TTC549 (cell line): ENCODE measurements around the gene SDE2.
"Not testable (repeated sequence)": the region's sequence is repeated elsewhere in the genome, so short reads cannot be mapped to it uniquely, and the experiment has no call there.

Experiments used
- FAIRE-seq: peaks from 2 replicates; lab custom pipeline; 2012; peaks lifted over from hg19 to GRCh38; lab: Jason Lieb, UNC

The SDE2 gene

GRCh38 chr1:225941942-225942222, 57.3 kb downstream of the SDE2 start:
- no peak for FAIRE-seq

DNA sequence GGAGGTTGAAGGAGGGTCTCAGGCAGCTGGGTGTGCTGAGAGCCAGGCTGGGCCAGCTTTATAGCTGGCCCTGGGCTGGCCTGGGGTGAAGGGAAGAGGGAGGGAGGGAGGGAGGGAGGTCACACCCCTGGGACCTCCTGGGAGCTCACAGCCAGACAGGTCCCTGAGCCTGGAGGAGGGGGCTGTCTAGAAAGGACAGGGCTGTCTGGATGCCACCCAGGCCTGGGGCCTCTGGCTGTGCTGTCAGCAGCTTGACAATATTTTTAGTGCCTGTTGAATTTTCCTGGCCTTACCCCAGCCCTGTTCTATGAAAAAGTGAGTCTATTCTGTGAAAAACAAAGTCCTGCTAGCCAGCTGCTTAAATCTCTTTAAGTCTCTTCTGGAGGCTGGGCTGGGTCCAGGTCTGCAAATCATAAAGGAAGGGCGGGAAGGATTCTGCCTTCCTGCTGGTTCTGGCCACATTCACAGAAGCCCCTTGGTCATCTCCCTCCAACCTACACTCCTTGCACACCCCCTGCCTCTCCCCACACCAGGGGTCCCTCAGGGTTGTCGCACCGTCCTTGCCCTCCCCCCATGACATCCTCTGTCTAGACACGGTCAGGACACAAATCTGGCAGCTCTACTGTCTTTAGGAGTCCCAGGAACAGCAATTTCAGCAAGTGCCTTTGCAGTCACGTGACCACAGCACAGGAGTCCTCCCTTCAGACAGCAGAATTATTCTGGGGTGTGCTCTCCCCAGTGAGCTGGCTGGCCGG, 57.8 kb downstream of the SDE2 start, which contains the start of gene LEFTY2:
LEFTY2 (minus strand) TSS at position 34 of the 755 bp plus-strand sequence. CDS start 80 bp downstream, outside the sequence.
- FAIRE-seq, result no peak

GRCh38 chr1:225940385-225941151, 58.6 kb downstream of the SDE2 start:
- FAIRE-seq, result no peak

- not testable (repeated sequence) for FAIRE-seq
Measured at GRCh38 chr1:225939939-225940310, 59.2 kb downstream of the SDE2 start.

GRCh38 chr1:225939097-225939938, 59.8 kb downstream of the SDE2 start:
- not testable (repeated sequence) for FAIRE-seq

- FAIRE-seq, result no peak
Measured at GRCh38 chr1:225937048-225937968, 61.8 kb downstream of the SDE2 start.

GRCh38 chr1:225936523-225936922, 62.6 kb downstream of the SDE2 start:
- FAIRE-seq, result no peak

DNA sequence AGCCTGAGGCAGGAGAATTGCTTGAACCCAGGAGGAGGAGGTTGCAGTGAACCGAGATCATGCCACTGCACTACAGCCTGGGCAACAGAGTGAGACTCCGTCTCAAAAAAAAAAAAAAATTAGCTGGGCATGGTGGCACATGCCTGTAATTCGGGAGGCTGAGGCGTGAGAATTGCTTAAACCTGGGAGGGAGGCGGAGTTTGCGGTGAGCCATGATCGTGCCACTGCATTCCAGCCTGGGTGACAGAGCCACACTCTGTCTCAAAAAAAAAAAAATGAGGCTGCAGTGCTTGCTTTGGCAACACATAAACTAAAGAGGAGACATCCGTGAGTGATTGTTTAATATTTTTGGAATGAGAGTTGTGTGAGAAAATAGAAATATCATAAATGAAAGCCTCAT, 63.1 kb downstream of the SDE2 start:
- not testable (repeated sequence) for FAIRE-seq

DNA sequence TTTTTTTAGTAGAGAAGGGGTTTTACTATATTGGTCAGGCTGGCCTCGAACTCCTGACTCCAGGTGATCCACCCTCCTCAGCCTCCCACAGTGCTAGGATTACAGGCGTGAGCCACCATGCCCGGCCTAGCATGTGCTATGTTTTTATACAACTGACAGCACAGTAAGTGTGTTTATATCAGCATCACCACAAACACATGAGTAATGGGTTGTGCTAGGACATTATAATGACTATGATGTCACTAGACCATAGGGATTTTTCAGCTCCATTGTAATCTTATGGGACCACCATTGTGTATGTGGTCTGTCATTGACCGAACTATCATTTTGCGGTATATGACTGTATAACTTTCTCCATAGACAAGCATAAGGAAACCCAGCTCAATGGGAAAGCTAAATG, 64.4 kb downstream of the SDE2 start:
- no peak for FAIRE-seq

DNA sequence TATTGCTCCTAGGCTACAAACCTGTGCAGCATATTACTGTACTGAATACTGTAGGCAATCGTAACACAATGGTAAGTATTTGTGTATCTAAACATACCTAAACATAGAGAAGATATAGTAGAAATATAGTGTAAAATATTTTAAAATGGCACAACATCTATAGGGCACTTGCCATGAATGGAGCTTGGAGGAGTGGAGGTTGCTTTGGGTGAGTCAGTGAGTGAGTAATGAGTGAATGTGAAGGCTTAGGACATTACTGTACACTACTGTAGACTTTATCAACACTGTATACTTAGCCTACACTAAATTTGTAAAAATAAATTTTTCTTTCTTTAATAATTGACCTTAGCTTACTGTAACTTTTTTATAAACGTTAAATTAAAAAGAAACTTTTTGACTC, 66.1 kb downstream of the SDE2 start:
- no peak for FAIRE-seq
